AG04449 (cell line): ENCODE measurements around the gene MEOX1.

Source experiments
- CTCF ChIA-PET: fragments of 350-600 bp; formaldehyde crosslinking; extraction: SDS; loops from one replicate; lab custom pipeline; 2021; ENCODE audit warnings: antibody characterized with exemption; lab: Yijun Ruan, JAX
- POLR2A ChIA-PET: fragments of 400-600, 350-600 bp; formaldehyde crosslinking; extraction: SDS; loops from one replicate; lab custom pipeline; 2020; ENCODE audit warnings: antibody characterized with exemption, inconsistent platforms; lab: Yijun Ruan, JAX
- DNase-seq: peaks from one replicate; pipeline ENCODE4 v3.0.0-alpha.2; 2010; ENCODE audit warnings: low read depth, low spot score
- H3K4me3 ChIP-seq: 2 replicates; pipeline ENCODE4 v1.5.1; 2011; ENCODE audit warnings: low read depth, mild to moderate bottlenecking, control low read depth, low read length
- CTCF ChIP-seq: IDR thresholded peaks from one replicate; pipeline ENCODE4 v1.5.1; 2011; ENCODE audit warnings: mild to moderate bottlenecking, moderate library complexity, low read length, control low read depth, inconsistent platforms; ENCODE audit not compliant: insufficient read depth; ENCODE audit errors: missing control alignments

The MEOX1 gene

DNA sequence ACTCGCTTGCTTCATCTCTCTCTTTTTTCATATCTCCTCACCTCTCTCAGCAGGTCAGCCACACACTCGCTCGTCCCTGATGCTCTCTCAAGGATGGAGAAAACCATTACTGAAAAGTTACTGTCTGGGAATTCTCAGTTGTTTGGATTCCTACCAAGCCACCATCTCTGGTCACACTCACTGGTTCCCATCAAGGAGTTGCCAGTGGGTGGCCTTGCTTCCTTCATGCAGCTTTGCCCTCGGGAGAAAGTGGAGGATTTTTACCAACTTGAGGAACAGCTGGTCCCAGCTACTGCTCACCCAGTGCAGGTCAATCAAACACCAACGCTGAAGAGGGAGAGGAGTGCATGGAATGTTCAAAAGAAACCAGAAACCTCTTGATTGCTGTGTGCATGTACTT, 25.3 kb downstream of the MEOX1 start:
- no peak overlapping the region for H3K4me3 ChIP-seq
- no peak for TF ChIP-seq CTCF
- ChIA-PET POLR2A (no interaction called here), CTCF (no interaction called here)
- DNase-seq, result no peak

DNA sequence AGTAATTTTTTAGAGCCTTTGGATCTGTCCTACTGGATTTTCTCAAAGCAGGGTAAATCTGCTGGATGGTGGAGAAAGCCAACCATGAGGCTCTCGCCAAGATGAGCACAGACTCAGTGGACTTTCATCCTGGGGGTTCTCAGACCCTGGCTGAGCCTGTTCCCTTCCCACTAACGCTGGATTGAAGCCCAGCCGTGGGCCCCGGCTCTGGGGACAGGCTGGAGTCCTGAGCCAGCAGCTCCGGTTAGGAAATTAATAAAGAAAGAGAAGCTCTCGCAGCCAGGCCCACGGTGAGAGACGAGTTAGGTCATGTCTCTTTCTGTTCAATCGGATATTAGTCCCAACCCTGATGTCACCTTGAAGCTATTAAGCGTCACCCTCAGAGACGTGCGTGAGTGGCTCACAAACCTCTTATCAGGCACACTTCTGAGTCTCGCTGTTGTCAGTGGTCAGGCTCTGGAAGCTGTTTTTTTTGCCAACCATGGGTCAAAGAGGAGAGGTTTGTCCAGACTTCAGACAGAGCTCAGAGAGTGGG, 27.1 kb downstream of the MEOX1 start:
- TF ChIP-seq CTCF, result no peak
- H3K4me3 ChIP-seq, result no peak overlapping the region
- DNase-seq, result no peak
- ChIA-PET POLR2A (no interaction called here), CTCF (interaction anchor here (0.6 to 1.3 kb wide), 3 partner anchors 9 to 127 kb away, joined by 3 read pairs; no protein-coding TSS in a partner anchor)

DNA sequence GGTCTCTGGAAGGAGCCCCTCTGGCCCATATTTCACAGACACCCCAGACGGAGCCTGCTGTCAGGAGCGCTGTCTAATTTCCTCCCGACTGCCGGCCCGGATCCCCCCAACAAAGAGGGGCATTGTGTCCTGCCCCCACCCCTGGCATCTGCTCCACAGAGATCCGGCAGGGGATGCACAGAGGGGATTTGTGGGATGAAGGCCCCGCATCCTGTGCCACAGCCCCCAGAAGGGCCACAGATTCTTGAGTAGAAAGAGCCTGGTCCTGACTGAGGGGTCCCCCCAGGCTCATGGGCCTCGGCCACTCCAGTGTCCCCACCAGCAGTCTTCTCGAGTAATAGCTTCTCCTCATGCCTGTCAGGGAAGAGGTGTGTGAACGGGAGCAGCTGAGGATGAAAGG, 29.5 kb downstream of the MEOX1 start:
- CTCF ChIA-PET, result interaction anchor here (1.6 kb wide), 1 partner anchor 42 kb away, joined by 5 read pairs; no protein-coding TSS in a partner anchor

DNA sequence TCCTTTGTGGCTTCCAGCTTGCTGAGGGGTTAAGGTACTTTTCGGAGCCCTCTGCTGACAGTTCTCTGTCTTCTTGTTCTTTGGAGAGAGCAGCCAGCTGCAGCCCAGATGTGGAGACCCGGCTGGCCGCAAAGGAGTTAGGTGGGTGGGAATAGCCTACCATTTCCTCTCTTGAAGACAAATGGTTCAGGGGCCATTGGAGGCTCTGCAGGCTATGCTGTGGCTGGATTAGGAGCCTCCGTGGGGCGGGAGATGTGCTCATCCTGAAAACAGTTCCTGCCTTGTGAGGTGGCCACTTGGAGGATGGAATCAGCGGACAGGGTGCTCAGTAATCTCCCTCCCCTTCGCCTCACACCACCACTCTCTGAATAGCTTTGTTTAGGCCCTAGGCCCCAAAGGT, 30.3 kb downstream of the MEOX1 start:
- no peak for DNase-seq
- ChIA-PET CTCF (interaction anchor here (1.6 kb wide), 1 partner anchor 64 kb away, joined by 4 read pairs; no protein-coding TSS in a partner anchor), POLR2A (no interaction called here)
- H3K4me3 ChIP-seq, result no peak overlapping the region
- no peak for TF ChIP-seq CTCF

More for the DNA sequence above, 29.5 kb downstream of the MEOX1 start:
- no peak overlapping the region for H3K4me3 ChIP-seq
- POLR2A ChIA-PET, result no interaction called here
- no peak for TF ChIP-seq CTCF
- no peak for DNase-seq

- DNase-seq, result no peak
- TF ChIP-seq CTCF, result no peak
- H3K4me3 ChIP-seq, result no peak overlapping the region
- POLR2A ChIA-PET, result no interaction called here
- CTCF ChIA-PET, result interaction anchor here (1.4 kb wide), 2 partner anchors 22 to 45 kb away, joined by 3 to 4 read pairs; no protein-coding TSS in a partner anchor
These were observed 33.6 kb downstream of the MEOX1 start for GRCh38 chr17:43628089-43628650.

DNA sequence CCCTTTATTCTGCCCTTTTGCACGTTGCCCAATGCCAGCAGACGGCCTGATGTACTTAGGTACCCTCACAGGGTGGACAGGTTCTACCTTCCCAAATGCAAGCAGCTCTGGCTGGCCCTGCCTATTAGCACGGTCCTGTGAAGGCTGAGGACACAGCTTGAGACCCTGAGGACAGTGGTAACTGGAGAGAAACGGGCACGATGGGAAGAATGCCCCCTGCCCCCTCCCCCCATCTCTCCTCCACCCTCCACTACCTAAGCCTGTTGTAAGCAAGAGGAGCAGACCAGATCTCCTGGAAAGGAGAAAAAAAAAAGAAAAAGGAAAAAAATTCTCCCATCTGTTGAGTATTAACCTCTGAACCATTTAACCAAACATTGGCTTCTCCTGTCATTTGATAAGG, 34.1 kb downstream of the MEOX1 start:
- POLR2A ChIA-PET, result no interaction called here
- no peak overlapping the region for H3K4me3 ChIP-seq
- no peak for TF ChIP-seq CTCF
- CTCF ChIA-PET, result interaction anchor here (1.4 kb wide), 1 partner anchor 46 kb away, joined by 3 read pairs; no protein-coding TSS in a partner anchor
- no peak for DNase-seq
